Measurements from ENCODE around the gene RAD54L. TPM values are rescaled to one million over a fixed set of nuclear protein-coding genes. Genes with fewer than 3 reads are reported as not detected.

RAD54L gene
- total RNA-seq, 1 experiment from 2014 or later, result 29.4 TPM

GRCh38 chr1:46218443-46218842, 29.1 kb upstream of the RAD54L start:
- Histone ChIP-seq H3K79me2 (ENCODE audit: low read length) (no peaks in the 10 kb centered on the region), H3K27me3 (ENCODE audit: low read length) (no peaks in the 10 kb centered on the region), H4K20me1 (ENCODE audit: low read length) (no peaks in the 10 kb centered on the region), H3K9me3 (ENCODE audit: low read length) (no peaks in the 10 kb centered on the region), H3K4me3 (ENCODE audit: low read length) (no peak overlapping the region), H3K4me1 (ENCODE audit: insufficient read depth, low read length) (no peaks in the 10 kb centered on the region; the same call in 1 of the 2 replicates), H2AFZ (ENCODE audit: low read length) (no peak overlapping the region), H3K27ac (ENCODE audit: low read length) (no peak overlapping the region), H3F3A (ENCODE audit: low read length, unreplicated experiment) (no peaks in the 10 kb centered on the region), H3K9ac (ENCODE audit: low read length) (no peak overlapping the region), H3K36me3 (ENCODE audit: low read depth, low read length) (no peaks in the 10 kb centered on the region), H3K4me2 (ENCODE audit: low read length) (no peak overlapping the region), H3K9me2 (replicated peaks; ENCODE audit: low read length) (no peaks in the 10 kb centered on the region)
- ChIA-PET POLR2A (ENCODE audit: unreplicated experiment) (no interaction called here), CTCF (no interaction called here)
- BruUV-seq (replicated peaks), result no TSS peak
- intact Hi-C loops (cut with micrococcal nuclease), result no loop called here
- no peak for DNase-seq
- no peak for TF ChIP-seq EZH2phosphoT487 (IDR thresholded peaks at IDR 0.05; ENCODE audit: borderline replicate concordance, low read length)
- no peak for TF ChIP-seq EZH2 (IDR thresholded peaks at IDR 0.05; ENCODE audit: low read length, unreplicated experiment)
- no peak for TF ChIP-seq CTCF (conservative IDR thresholded peaks at IDR 0.05; ENCODE audit: low read depth, low read length)
- no peak for ATAC-seq

GRCh38 chr1:46219551-46220520, 27.7 kb upstream of the RAD54L start:
- Histone ChIP-seq H3K9me2 (replicated peaks; ENCODE audit: low read length) (no peaks in the 10 kb centered on the region), H3F3A (ENCODE audit: low read length, unreplicated experiment) (no peaks in the 10 kb centered on the region), H3K9ac (ENCODE audit: low read length) (no peak overlapping the region), H2AFZ (ENCODE audit: low read length) (no peak overlapping the region), H3K4me1 (ENCODE audit: insufficient read depth, low read length) (peaks cover 5% of the 10 kb centered on the region; the same call in 1 of the 2 replicates), H3K36me3 (ENCODE audit: low read depth, low read length) (no peaks in the 10 kb centered on the region), H3K4me3 (ENCODE audit: low read length) (no peak overlapping the region), H3K27ac (ENCODE audit: low read length) (no peak overlapping the region), H3K79me2 (ENCODE audit: low read length) (no peaks in the 10 kb centered on the region), H3K4me2 (ENCODE audit: low read length) (no peak overlapping the region), H4K20me1 (ENCODE audit: low read length) (no peaks in the 10 kb centered on the region), H3K9me3 (ENCODE audit: low read length) (no peaks in the 10 kb centered on the region), H3K27me3 (ENCODE audit: low read length) (no peaks in the 10 kb centered on the region)
- BruUV-seq (replicated peaks), result no TSS peak
- ChIA-PET CTCF (interaction anchor here (0.6 kb wide), 1 partner anchor 79 kb away, joined by 4 read pairs; no protein-coding TSS in a partner anchor), POLR2A (ENCODE audit: unreplicated experiment) (no interaction called here)
- ATAC-seq (no peak), DNase-seq (no peak)
- intact Hi-C loops (cut with micrococcal nuclease), result no loop called here
- TF ChIP-seq EZH2phosphoT487 (IDR thresholded peaks at IDR 0.05; ENCODE audit: borderline replicate concordance, low read length) (no peak), CTCF (conservative IDR thresholded peaks at IDR 0.05; ENCODE audit: low read depth, low read length) (no peak), EZH2 (IDR thresholded peaks at IDR 0.05; ENCODE audit: low read length, unreplicated experiment) (no peak)

- intact Hi-C loops (cut with micrococcal nuclease), result no loop called here
- Histone ChIP-seq H3K79me2 (ENCODE audit: low read length) (no peaks in the 10 kb centered on the region), H3K9ac (ENCODE audit: low read length) (no peak overlapping the region), H2AFZ (ENCODE audit: low read length) (no peak overlapping the region), H3K27ac (ENCODE audit: low read length) (no peak overlapping the region), H3K4me3 (ENCODE audit: low read length) (no peak overlapping the region), H3K9me2 (replicated peaks; ENCODE audit: low read length) (no peaks in the 10 kb centered on the region), H3K36me3 (ENCODE audit: low read depth, low read length) (no peaks in the 10 kb centered on the region), H3K27me3 (ENCODE audit: low read length) (no peaks in the 10 kb centered on the region), H3K4me2 (ENCODE audit: low read length) (no peak overlapping the region), H4K20me1 (ENCODE audit: low read length) (no peaks in the 10 kb centered on the region), H3K9me3 (ENCODE audit: low read length) (no peaks in the 10 kb centered on the region), H3K4me1 (ENCODE audit: insufficient read depth, low read length) (peaks cover 5% of the 10 kb centered on the region; the same call in 1 of the 2 replicates), H3F3A (ENCODE audit: low read length, unreplicated experiment) (no peaks in the 10 kb centered on the region)
- ChIA-PET POLR2A (ENCODE audit: unreplicated experiment) (no interaction called here), CTCF (no interaction called here)
- ATAC-seq (no peak), DNase-seq (no peak)
- TF ChIP-seq CTCF (conservative IDR thresholded peaks at IDR 0.05; ENCODE audit: low read depth, low read length) (no peak), EZH2 (IDR thresholded peaks at IDR 0.05; ENCODE audit: low read length, unreplicated experiment) (no peak), EZH2phosphoT487 (IDR thresholded peaks at IDR 0.05; ENCODE audit: borderline replicate concordance, low read length) (no peak)
- BruUV-seq (replicated peaks), result no TSS peak
These were observed 26.8 kb upstream of the RAD54L start for GRCh38 chr1:46220808-46221207.

Data from PC-3 (cell line).